Nephron progenitor cell (in vitro differentiated cells): ENCODE data around the gene CFHR2.
A peak's percentile ranks its signal among the peaks of the same experiment; 100 is the strongest.
"Not testable (repeated sequence)": the region's sequence is repeated elsewhere in the genome, so short reads cannot be mapped to it uniquely, and the experiment has no call there.

ENCODE experiments used
- DNase-seq: peaks from one replicate; pipeline ENCODE4 v3.0.0; 2021
- H3K27ac Mint-ChIP-seq: 2 replicates; pipeline ENCODE4 v1.8.0; 2021; ENCODE audit warnings: mild to moderate bottlenecking, moderate library complexity, mixed read lengths
- H3K27me3 Mint-ChIP-seq: 2 replicates; pipeline ENCODE4 v1.8.0; 2021; ENCODE audit warnings: mild to moderate bottlenecking, low read depth, mixed read lengths; ENCODE audit not compliant: poor library complexity
- H3K36me3 Mint-ChIP-seq: 2 replicates; pipeline ENCODE4 v1.8.0; 2021; ENCODE audit warnings: low read depth, mixed read lengths
- H3K4me1 Mint-ChIP-seq: 2 replicates; pipeline ENCODE4 v1.8.0; 2021; ENCODE audit warnings: mixed read lengths
- H3K4me3 Mint-ChIP-seq: 2 replicates; pipeline ENCODE4 v1.8.0; 2021; ENCODE audit warnings: mild to moderate bottlenecking, moderate library complexity, mixed read lengths
- H3K9me3 Mint-ChIP-seq: 2 replicates; pipeline ENCODE4 v1.8.0; 2021; ENCODE audit warnings: mild to moderate bottlenecking, moderate library complexity, mixed read lengths
- CTCF ChIP-seq: fragments of 200-600 bp; sonication (generic); IDR thresholded peaks from 2 replicates; pipeline ENCODE4 v1.5.0; 2021; ENCODE audit warnings: antibody characterized with exemption

CFHR2 gene

GRCh38 chr1:196933531-196934189, 9.9 kb upstream of the CFHR2 start:
- H3K9me3 Mint-ChIP-seq, result peaks cover 5% of the 10 kb centered on the region

GRCh38 chr1:196941474-196941873, 2.1 kb upstream of the CFHR2 start:
- peak; percentile 5 for DNase-seq
- not testable (repeated sequence) for H3K36me3 Mint-ChIP-seq, H3K4me1 Mint-ChIP-seq, H3K4me3 Mint-ChIP-seq, H3K27ac Mint-ChIP-seq, H3K27me3 Mint-ChIP-seq
- peaks cover 21% of the 10 kb centered on the region for H3K9me3 Mint-ChIP-seq

More at GRCh38 chr1:196933531-196934189, 9.9 kb upstream of the CFHR2 start:
- TF ChIP-seq CTCF, result no peak
- Mint-ChIP-seq H3K27ac (no peak overlapping the region), H3K4me1 (no peaks in the 10 kb centered on the region), H3K4me3 (no peak overlapping the region), H3K36me3 (no peaks in the 10 kb centered on the region), H3K27me3 (no peaks in the 10 kb centered on the region)
- DNase-seq, result no peak

DNA sequence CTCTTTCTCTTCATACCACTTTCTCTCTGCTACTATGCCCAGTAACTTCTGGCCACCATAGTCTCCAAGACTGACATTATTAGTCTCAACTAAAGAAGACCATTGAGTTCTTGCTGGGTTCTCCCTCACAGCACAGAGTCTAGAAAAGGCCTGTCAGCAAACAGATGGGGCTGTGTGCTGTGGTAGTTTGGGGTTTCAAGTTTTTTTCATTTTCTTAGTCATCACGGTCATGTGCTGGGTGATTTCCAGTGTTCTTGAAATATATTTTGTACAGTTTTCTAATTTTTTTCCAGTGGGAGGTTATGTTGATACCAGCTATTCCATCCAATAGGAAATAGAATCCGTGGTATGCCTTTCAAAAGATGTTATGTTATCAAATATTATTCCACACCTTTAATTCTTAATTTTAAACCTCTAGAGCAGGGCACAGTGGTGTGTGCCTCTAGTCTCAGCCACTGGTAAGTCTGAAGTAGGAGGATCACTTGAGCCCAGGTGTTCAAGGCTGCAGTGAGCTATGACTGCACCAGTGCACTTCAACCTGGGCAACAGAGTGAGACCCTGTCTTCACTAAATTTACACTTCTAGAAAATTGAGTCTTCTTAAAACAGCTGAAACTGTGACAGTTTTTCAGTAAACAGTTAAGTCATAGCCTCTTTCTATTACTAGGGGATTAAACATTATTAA, 8.3 kb downstream of the CFHR2 start:
- TF ChIP-seq CTCF, result no peak
- Mint-ChIP-seq H3K27me3 (peaks cover 3% of the 10 kb centered on the region), H3K4me1 (peaks cover under 1% of the 10 kb centered on the region), H3K27ac (no peak overlapping the region), H3K9me3 (no peaks in the 10 kb centered on the region), H3K36me3 (no peaks in the 10 kb centered on the region), H3K4me3 (no peak overlapping the region)
- DNase-seq, result no peak

GRCh38 chr1:196954778-196955177, 11.2 kb downstream of the CFHR2 start:
- no peak for TF ChIP-seq CTCF
- Mint-ChIP-seq H3K27ac (no peak overlapping the region), H3K27me3 (peaks cover 3% of the 10 kb centered on the region), H3K4me1 (peaks cover 4% of the 10 kb centered on the region), H3K4me3 (no peak overlapping the region), H3K36me3 (no peaks in the 10 kb centered on the region), H3K9me3 (no peaks in the 10 kb centered on the region)
- no peak for DNase-seq

GRCh38 chr1:196955926-196956325, 12.4 kb downstream of the CFHR2 start:
- Mint-ChIP-seq H3K4me3 (no peak overlapping the region), H3K36me3 (no peaks in the 10 kb centered on the region), H3K9me3 (no peaks in the 10 kb centered on the region), H3K4me1 (peaks cover 4% of the 10 kb centered on the region), H3K27me3 (peaks cover 3% of the 10 kb centered on the region), H3K27ac (no peak overlapping the region)
- no peak for DNase-seq
- no peak for TF ChIP-seq CTCF

DNA sequence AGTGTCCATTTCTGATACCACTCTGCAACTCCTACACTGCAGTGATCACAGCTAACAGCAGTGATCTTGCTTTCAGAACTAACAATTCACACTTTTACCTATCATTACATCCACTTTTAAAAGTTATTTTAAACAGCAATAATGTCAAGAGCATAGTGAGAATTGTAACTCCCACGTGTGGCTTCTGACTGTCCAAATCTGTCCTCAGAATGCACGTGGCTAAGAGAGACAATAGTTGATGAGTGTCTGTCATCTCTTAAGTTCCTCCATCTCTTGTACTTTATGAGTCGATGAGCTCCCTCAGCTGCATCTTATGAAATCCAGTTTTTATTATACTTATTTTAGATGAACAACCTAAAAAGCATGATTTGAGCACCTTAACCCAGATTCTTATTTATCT, 17.3 kb downstream of the CFHR2 start:
- Mint-ChIP-seq H3K4me1 (peaks cover 4% of the 10 kb centered on the region), H3K9me3 (no peaks in the 10 kb centered on the region), H3K27me3 (peaks cover under 1% of the 10 kb centered on the region), H3K4me3 (no peak overlapping the region), H3K27ac (no peak overlapping the region), H3K36me3 (no peaks in the 10 kb centered on the region)
- TF ChIP-seq CTCF, result no peak
- no peak for DNase-seq
